ENCODE data around the gene EXOC3L4. TPM values are rescaled to one million over a fixed set of nuclear protein-coding genes. Genes with fewer than 3 reads are reported as not detected.
A peak's percentile ranks its signal among the peaks of the same experiment; 100 is the strongest.
"Not testable (repeated sequence)": the region's sequence is repeated elsewhere in the genome, so short reads cannot be mapped to it uniquely, and the experiment has no call there.

Gene EXOC3L4
- total and polyA plus RNA-seq, 4 donors, result 24.0 to 77.8 (median 36.7) TPM

DNA sequence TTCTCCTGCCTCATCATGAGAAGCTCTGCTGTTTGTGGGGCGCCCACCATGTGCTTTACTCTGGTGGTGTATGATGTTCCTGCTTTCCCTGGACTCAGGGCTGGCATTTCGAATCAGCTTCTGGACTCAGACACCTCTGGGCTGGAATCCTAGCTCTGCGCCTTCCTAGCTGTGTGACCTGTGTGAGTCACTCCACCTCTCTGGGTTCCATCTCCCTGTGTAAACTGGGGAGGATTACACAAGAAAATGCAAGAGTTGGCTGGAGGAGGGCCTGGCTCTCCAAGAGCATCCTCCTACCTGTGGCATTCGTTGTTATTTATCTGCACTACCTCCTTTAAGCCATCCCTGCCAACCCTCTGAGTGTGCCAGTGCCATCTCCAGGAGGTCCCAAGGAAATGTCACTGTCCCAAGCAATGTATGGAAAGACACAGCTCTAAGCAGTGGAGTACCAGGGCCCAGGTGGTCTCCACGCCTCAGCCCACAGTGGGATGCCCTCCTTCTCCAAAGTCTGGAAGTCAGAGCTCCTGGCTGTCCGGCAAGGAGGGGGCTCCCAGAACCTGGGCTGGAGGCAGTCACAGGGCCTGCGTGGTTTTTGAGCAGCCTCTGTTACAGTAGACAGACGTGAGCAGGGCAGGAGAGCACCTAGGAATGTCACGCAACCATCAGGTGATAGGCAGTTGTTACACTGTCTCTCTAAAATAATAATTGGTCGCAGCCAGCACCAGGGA lies 21.5 kb downstream of the EXOC3L4 start:
- DNase-seq (ENCODE audit: low spot score), result no peak
- no peak overlapping the region for H3K27ac ChIP-seq (ENCODE audit: low read depth in 1 of 2, low read length in 2 of 2)
- H3K4me3 ChIP-seq (ENCODE audit: low read depth in 1 of 3, low read length in 3 of 3), result no peak overlapping the region
- peaks cover 18 to 44% (median 34%) of the 10 kb centered on the region in 4 donors for H3K4me1 ChIP-seq (ENCODE audit: control insufficient read depth in 4 of 4, insufficient read depth in 4 of 4, low read length in 3 of 4)
- no peaks in the 10 kb centered on the region for H3K36me3 ChIP-seq (ENCODE audit: control insufficient read depth in 4 of 4, insufficient read depth in 3 of 4, low read depth in 1 of 4, low read length in 3 of 4)
- TF ChIP-seq GABPA (IDR thresholded peaks at IDR 0.05 in 1 of 2, conservative IDR thresholded peaks at IDR 0.05 in 1 of 2) (no peak), FOXA2 (IDR thresholded peaks at IDR 0.05) (peak; percentile 33), YY1 (IDR thresholded peaks at IDR 0.05) (no peak)
- H3K9ac ChIP-seq (ENCODE audit: low read depth in 1 of 2, low read length in 2 of 2), result no peak overlapping the region
- H3K27me3 ChIP-seq (ENCODE audit: control insufficient read depth in 4 of 4, insufficient read depth in 4 of 4, low read length in 3 of 4), result no peaks in the 10 kb centered on the region
- no peaks in the 10 kb centered on the region for H3K9me3 ChIP-seq (ENCODE audit: control insufficient read depth in 4 of 4, low read length in 3 of 4)
- WGBS, result 79% methylated on average over 10 of the region's 10 CpGs

- peaks cover 18 to 44% (median 33%) of the 10 kb centered on the region in 4 donors for H3K4me1 ChIP-seq (ENCODE audit: control insufficient read depth in 4 of 4, insufficient read depth in 4 of 4, low read length in 3 of 4)
- DNase-seq (ENCODE audit: low spot score), result no peak
Measured at GRCh38 chr14:103116636-103117035, 22.1 kb downstream of the EXOC3L4 start.

GRCh38 chr14:103117499-103117898 lies 23.0 kb downstream of the EXOC3L4 start:
- not testable (repeated sequence) for H3K27ac ChIP-seq (ENCODE audit: low read depth in 1 of 2, low read length in 2 of 2); H3K4me3 ChIP-seq (ENCODE audit: low read depth in 1 of 3, low read length in 3 of 3)

More at GRCh38 chr14:103116636-103117035, 22.1 kb downstream of the EXOC3L4 start:
- WGBS, result 76% methylated on average over 17 of the region's 17 CpGs
- no peaks in the 10 kb centered on the region for H3K36me3 ChIP-seq (ENCODE audit: control insufficient read depth in 4 of 4, insufficient read depth in 3 of 4, low read depth in 1 of 4, low read length in 3 of 4)
- no peak overlapping the region for H3K4me3 ChIP-seq (ENCODE audit: low read depth in 1 of 3, low read length in 3 of 3)
- TF ChIP-seq TAF1 (conservative IDR thresholded peaks at IDR 0.05) (no peak), JUND (IDR thresholded peaks at IDR 0.05) (no peak), GABPA (IDR thresholded peaks at IDR 0.05 in 1 of 2, conservative IDR thresholded peaks at IDR 0.05 in 1 of 2) (no peak), RXRA (IDR thresholded peaks at IDR 0.05) (no peak)
- TF ChIP-seq, protein P1, sequence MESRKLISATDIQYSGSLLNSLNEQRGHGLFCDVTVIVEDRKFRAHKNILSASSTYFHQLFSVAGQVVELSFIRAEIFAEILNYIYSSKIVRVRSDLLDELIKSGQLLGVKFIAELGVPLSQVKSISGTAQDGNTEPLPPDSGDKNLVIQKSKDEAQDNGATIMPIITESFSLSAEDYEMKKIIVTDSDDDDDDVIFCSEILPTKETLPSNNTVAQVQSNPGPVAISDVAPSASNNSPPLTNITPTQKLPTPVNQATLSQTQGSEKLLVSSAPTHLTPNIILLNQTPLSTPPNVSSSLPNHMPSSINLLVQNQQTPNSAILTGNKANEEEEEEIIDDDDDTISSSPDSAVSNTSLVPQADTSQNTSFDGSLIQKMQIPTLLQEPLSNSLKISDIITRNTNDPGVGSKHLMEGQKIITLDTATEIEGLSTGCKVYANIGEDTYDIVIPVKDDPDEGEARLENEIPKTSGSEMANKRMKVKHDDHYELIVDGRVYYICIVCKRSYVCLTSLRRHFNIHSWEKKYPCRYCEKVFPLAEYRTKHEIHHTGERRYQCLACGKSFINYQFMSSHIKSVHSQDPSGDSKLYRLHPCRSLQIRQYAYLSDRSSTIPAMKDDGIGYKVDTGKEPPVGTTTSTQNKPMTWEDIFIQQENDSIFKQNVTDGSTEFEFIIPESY (IDR thresholded peaks at IDR 0.05), result no peak
- H3K27me3 ChIP-seq (ENCODE audit: control insufficient read depth in 4 of 4, insufficient read depth in 4 of 4, low read length in 3 of 4), result no peaks in the 10 kb centered on the region
- H3K27ac ChIP-seq (ENCODE audit: low read depth in 1 of 2, low read length in 2 of 2), result no peak overlapping the region
- H3K9me3 ChIP-seq (ENCODE audit: control insufficient read depth in 4 of 4, low read length in 3 of 4), result no peaks in the 10 kb centered on the region
- H3K9ac ChIP-seq (ENCODE audit: low read depth in 1 of 2, low read length in 2 of 2), result no peak overlapping the region

DNA sequence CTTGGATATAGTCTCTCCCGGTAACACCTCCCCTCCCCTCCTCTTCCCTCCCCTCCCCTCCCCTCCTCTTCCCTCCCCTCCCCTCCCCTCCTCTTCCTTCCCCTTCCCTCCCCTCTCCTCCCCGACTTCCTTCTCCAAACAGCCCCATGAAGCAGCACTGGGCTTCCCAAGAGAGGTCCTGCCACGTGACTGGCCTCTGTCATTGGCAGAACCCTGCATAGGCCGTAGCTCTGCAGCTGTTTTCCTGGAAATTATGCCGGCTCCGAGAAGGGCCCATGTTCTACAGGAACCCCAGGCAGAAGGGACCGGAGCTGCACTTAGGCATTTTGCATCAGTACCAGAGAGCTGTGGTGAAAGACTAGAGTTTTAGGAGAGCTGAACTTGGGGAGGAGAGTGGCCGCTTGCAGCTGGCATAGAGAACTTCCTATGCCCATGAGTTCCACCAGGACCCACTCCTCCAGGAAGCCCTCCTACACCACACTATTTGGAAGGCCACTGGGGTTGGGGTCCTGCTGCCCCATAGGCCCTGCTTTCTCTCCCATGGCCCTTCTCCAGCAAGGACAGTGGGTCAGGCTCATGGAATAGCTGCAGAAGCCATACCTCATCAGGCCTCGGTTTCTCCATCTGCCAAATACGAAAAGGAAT lies 23.6 kb downstream of the EXOC3L4 start:
- no peak for DNase-seq (ENCODE audit: low spot score)
- no peaks in the 10 kb centered on the region for H3K36me3 ChIP-seq (ENCODE audit: control insufficient read depth in 4 of 4, insufficient read depth in 3 of 4, low read depth in 1 of 4, low read length in 3 of 4)
- 30% methylated on average over 10 of the region's 10 CpGs for WGBS
- H3K27ac ChIP-seq (ENCODE audit: low read depth in 1 of 2, low read length in 2 of 2), result peak overlapping the region; percentile 16 to 77
- H3K9ac ChIP-seq (ENCODE audit: low read depth in 1 of 2, low read length in 2 of 2), result no peak overlapping the region
- H3K9me3 ChIP-seq (ENCODE audit: control insufficient read depth in 4 of 4, low read length in 3 of 4), result no peaks in the 10 kb centered on the region
- peaks cover 22 to 39% (median 31%) of the 10 kb centered on the region in 4 donors for H3K4me1 ChIP-seq (ENCODE audit: control insufficient read depth in 4 of 4, insufficient read depth in 4 of 4, low read length in 3 of 4)
- no peaks in the 10 kb centered on the region for H3K27me3 ChIP-seq (ENCODE audit: control insufficient read depth in 4 of 4, insufficient read depth in 4 of 4, low read length in 3 of 4)
- H3K4me3 ChIP-seq (ENCODE audit: low read depth in 1 of 3, low read length in 3 of 3), result no peak overlapping the region
- no peak for TF ChIP-seq EGR1 (IDR thresholded peaks at IDR 0.05; ENCODE audit: low read depth in 2 of 2)
- no peak for TF ChIP-seq RAD21 (IDR thresholded peaks at IDR 0.05)
- TF ChIP-seq, protein P2, sequence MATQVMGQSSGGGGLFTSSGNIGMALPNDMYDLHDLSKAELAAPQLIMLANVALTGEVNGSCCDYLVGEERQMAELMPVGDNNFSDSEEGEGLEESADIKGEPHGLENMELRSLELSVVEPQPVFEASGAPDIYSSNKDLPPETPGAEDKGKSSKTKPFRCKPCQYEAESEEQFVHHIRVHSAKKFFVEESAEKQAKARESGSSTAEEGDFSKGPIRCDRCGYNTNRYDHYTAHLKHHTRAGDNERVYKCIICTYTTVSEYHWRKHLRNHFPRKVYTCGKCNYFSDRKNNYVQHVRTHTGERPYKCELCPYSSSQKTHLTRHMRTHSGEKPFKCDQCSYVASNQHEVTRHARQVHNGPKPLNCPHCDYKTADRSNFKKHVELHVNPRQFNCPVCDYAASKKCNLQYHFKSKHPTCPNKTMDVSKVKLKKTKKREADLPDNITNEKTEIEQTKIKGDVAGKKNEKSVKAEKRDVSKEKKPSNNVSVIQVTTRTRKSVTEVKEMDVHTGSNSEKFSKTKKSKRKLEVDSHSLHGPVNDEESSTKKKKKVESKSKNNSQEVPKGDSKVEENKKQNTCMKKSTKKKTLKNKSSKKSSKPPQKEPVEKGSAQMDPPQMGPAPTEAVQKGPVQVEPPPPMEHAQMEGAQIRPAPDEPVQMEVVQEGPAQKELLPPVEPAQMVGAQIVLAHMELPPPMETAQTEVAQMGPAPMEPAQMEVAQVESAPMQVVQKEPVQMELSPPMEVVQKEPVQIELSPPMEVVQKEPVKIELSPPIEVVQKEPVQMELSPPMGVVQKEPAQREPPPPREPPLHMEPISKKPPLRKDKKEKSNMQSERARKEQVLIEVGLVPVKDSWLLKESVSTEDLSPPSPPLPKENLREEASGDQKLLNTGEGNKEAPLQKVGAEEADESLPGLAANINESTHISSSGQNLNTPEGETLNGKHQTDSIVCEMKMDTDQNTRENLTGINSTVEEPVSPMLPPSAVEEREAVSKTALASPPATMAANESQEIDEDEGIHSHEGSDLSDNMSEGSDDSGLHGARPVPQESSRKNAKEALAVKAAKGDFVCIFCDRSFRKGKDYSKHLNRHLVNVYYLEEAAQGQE (IDR thresholded peaks at IDR 0.05), result no peak
- TF ChIP-seq HNF4A (conservative IDR thresholded peaks at IDR 0.05), result no peak
- TF ChIP-seq FOXA2 (IDR thresholded peaks at IDR 0.05), result no peak
- TF ChIP-seq CTCF (IDR thresholded peaks at IDR 0.05; ENCODE audit: low read depth, low read length, missing input control), result no peak
- no peak for TF ChIP-seq GABPA (IDR thresholded peaks at IDR 0.05 in 1 of 2, conservative IDR thresholded peaks at IDR 0.05 in 1 of 2)
- no peak for TF ChIP-seq NR2F2 (IDR thresholded peaks at IDR 0.05)

More at GRCh38 chr14:103117499-103117898, 23.0 kb downstream of the EXOC3L4 start:
- not testable (repeated sequence) for H3K36me3 ChIP-seq (ENCODE audit: control insufficient read depth in 4 of 4, insufficient read depth in 3 of 4, low read depth in 1 of 4, low read length in 3 of 4); H3K9ac ChIP-seq (ENCODE audit: low read depth in 1 of 2, low read length in 2 of 2); H3K27me3 ChIP-seq (ENCODE audit: control insufficient read depth in 4 of 4, insufficient read depth in 4 of 4, low read length in 3 of 4); H3K9me3 ChIP-seq (ENCODE audit: control insufficient read depth in 4 of 4, low read length in 3 of 4); DNase-seq (ENCODE audit: low spot score)
- 92% methylated on average over 7 of the region's 7 CpGs for WGBS
- H3K4me1 ChIP-seq (ENCODE audit: control insufficient read depth in 4 of 4, insufficient read depth in 4 of 4, low read length in 3 of 4), result peaks cover 21 to 45% (median 32%) of the 10 kb centered on the region in 4 donors

Data from liver (tissue), 9 donors.